H1 (cell line): Measurements from ENCODE around the gene RGS6.

Experiments
- CHD2 ChIP-seq: IDR thresholded peaks from 2 replicates; pipeline ENCODE4 v1.6.1; 2012; ENCODE audit warnings: low read length, improper control_type of control experiment
- CTCF ChIP-seq, 3 experiments: IDR thresholded peaks; 1 replicate in 2 of 3; 2 replicates in 1 of 3; pipeline versions ENCODE4 v1.5.1 to v1.6.1; 2011; ENCODE audit warnings: low read length in 3 of 3, mild to moderate bottlenecking in 3 of 3, inconsistent platforms in 2 of 3, low read depth in 1 of 3, moderate library complexity in 1 of 3; ENCODE audit not compliant: insufficient read depth in 1 of 3; ENCODE audit errors: control extremely low read depth in 1 of 3
- EP300 ChIP-seq, 2 experiments: IDR thresholded peaks; 1 replicate in 1 of 2; 2 replicates in 1 of 2; pipeline ENCODE4 v1.6.1; 2011 to 2012; ENCODE audit warnings: low read depth in 2 of 2, low read length in 2 of 2, mild to moderate bottlenecking in 2 of 2, borderline replicate concordance in 1 of 2, inconsistent platforms in 1 of 2, moderate library complexity in 1 of 2
- POLR2A ChIP-seq, 2 experiments: IDR thresholded peaks; 1 replicate in 1 of 2; 2 replicates in 1 of 2; pipeline ENCODE4 v1.6.1; 2011; ENCODE audit warnings: low read depth in 2 of 2, low read length in 2 of 2, mild to moderate bottlenecking in 2 of 2; ENCODE audit errors: control extremely low read depth in 1 of 2
- POLR2AphosphoS5 ChIP-seq: IDR thresholded peaks from 2 replicates; pipeline ENCODE4 v1.6.1; 2011; ENCODE audit warnings: low read depth, low read length
- RAD21 ChIP-seq, 2 experiments: IDR thresholded peaks in 1 of 2; conservative IDR thresholded peaks in 1 of 2; 2 replicates each; pipeline ENCODE4 v1.6.1; 2011; ENCODE audit warnings: low read depth in 2 of 2, low read length in 2 of 2, improper control_type of control experiment in 1 of 2, inconsistent platforms in 1 of 2, mild to moderate bottlenecking in 1 of 2, moderate library complexity in 1 of 2
- RXRA ChIP-seq: IDR thresholded peaks from 2 replicates; pipeline ENCODE4 v1.6.1; 2011; ENCODE audit warnings: low read depth, mild to moderate bottlenecking, low read length, moderate library complexity; ENCODE audit not compliant: insufficient read depth
- USF2 ChIP-seq: IDR thresholded peaks from 2 replicates; pipeline ENCODE4 v1.6.1; 2011; ENCODE audit warnings: low read length, improper control_type of control experiment

- TF ChIP-seq CHD2, result no peak
- TF ChIP-seq CTCF (IDR thresholded peaks at IDR 0.05; ENCODE audit: control extremely low read depth in 1 of 3, insufficient read depth in 1 of 3, low read depth in 1 of 3, low read length in 3 of 3), result no peak
- no peak for TF ChIP-seq RXRA
- no peak for TF ChIP-seq POLR2A (IDR thresholded peaks at IDR 0.05; ENCODE audit: control extremely low read depth in 1 of 2, low read depth in 2 of 2, low read length in 2 of 2)
- TF ChIP-seq USF2, result no peak
- TF ChIP-seq RAD21 (IDR thresholded peaks at IDR 0.05 in 1 of 2, conservative IDR thresholded peaks at IDR 0.05 in 1 of 2; ENCODE audit: low read depth in 2 of 2, low read length in 2 of 2), result no peak
- TF ChIP-seq POLR2AphosphoS5, result no peak
- TF ChIP-seq EP300 (IDR thresholded peaks at IDR 0.05; ENCODE audit: borderline replicate concordance in 1 of 2, low read depth in 2 of 2, low read length in 2 of 2), result no peak
Observed at GRCh38 chr14:72613975-72614319, 681.7 kb downstream of the RGS6 start.
